Medulla oblongata (tissue), 1 donor: Measurements from ENCODE around the gene CLEC4M.
"Not testable (repeated sequence)": the region's sequence is repeated elsewhere in the genome, so short reads cannot be mapped to it uniquely, and the experiment has no call there.

Source experiments
- DNase-seq: peaks from one replicate; pipeline ENCODE4 v3.0.0-alpha.2; 2015; ENCODE audit errors: extremely low spot score

The CLEC4M gene

GRCh38 chr19:7773841-7774240 lies 10.8 kb downstream of the CLEC4M start:
- no peak for DNase-seq

- DNase-seq = no peak
These were observed 12.7 kb downstream of the CLEC4M start for GRCh38 chr19:7775761-7776160.

GRCh38 chr19:7778081-7778480 lies 15.0 kb downstream of the CLEC4M start:
- DNase-seq = peak; percentile 9

- DNase-seq = no peak
These were observed 16.8 kb downstream of the CLEC4M start for GRCh38 chr19:7779631-7780486.

- no peak for DNase-seq
These were observed 18.1 kb downstream of the CLEC4M start for GRCh38 chr19:7781157-7781556.

GRCh38 chr19:7783991-7784423 lies 21.0 kb downstream of the CLEC4M start:
- no peak for DNase-seq

- DNase-seq = no peak
These were observed 21.8 kb downstream of the CLEC4M start for GRCh38 chr19:7784856-7785255.

GRCh38 chr19:7787141-7787540 lies 24.1 kb downstream of the CLEC4M start:
- no peak for DNase-seq

- no peak for DNase-seq
These were observed 24.6 kb downstream of the CLEC4M start for GRCh38 chr19:7787602-7788177.

- no peak for DNase-seq
These were observed 25.3 kb downstream of the CLEC4M start for GRCh38 chr19:7788178-7788932.

- no peak for DNase-seq
These were observed 25.9 kb downstream of the CLEC4M start for GRCh38 chr19:7788933-7789323.

- no peak for DNase-seq
These were observed 26.4 kb downstream of the CLEC4M start for GRCh38 chr19:7789447-7789846.

GRCh38 chr19:7790416-7790815 lies 27.4 kb downstream of the CLEC4M start:
- no peak for DNase-seq

GRCh38 chr19:7792281-7792680 lies 29.2 kb downstream of the CLEC4M start:
- DNase-seq = no peak

- not testable (repeated sequence) for DNase-seq
These were observed 29.7 kb downstream of the CLEC4M start for GRCh38 chr19:7792701-7793100.

- DNase-seq = no peak
These were observed 30.4 kb downstream of the CLEC4M start for GRCh38 chr19:7793493-7793892.

- DNase-seq = no peak
These were observed 32.6 kb downstream of the CLEC4M start for GRCh38 chr19:7795555-7796161.

- peak; percentile 83 for DNase-seq
These were observed 36.8 kb downstream of the CLEC4M start for GRCh38 chr19:7799640-7800355.

GRCh38 chr19:7801020-7801570 lies 38.1 kb downstream of the CLEC4M start:
- no peak for DNase-seq

GRCh38 chr19:7806234-7806633 lies 43.2 kb downstream of the CLEC4M start:
- no peak for DNase-seq

GRCh38 chr19:7806876-7807275 lies 43.8 kb downstream of the CLEC4M start:
- no peak for DNase-seq
